CD4-positive, alpha-beta T cell treated with Interferon gamma for 1 hour (primary cell): ENCODE results near the gene PCDHA4.
"Not testable (repeated sequence)": the region's sequence is repeated elsewhere in the genome, so short reads cannot be mapped to it uniquely, and the experiment has no call there.

ENCODE experiments used
- DNase-seq: peaks from one replicate; pipeline ENCODE4 v3.0.0-alpha.2; 2020

The PCDHA4 gene

DNA sequence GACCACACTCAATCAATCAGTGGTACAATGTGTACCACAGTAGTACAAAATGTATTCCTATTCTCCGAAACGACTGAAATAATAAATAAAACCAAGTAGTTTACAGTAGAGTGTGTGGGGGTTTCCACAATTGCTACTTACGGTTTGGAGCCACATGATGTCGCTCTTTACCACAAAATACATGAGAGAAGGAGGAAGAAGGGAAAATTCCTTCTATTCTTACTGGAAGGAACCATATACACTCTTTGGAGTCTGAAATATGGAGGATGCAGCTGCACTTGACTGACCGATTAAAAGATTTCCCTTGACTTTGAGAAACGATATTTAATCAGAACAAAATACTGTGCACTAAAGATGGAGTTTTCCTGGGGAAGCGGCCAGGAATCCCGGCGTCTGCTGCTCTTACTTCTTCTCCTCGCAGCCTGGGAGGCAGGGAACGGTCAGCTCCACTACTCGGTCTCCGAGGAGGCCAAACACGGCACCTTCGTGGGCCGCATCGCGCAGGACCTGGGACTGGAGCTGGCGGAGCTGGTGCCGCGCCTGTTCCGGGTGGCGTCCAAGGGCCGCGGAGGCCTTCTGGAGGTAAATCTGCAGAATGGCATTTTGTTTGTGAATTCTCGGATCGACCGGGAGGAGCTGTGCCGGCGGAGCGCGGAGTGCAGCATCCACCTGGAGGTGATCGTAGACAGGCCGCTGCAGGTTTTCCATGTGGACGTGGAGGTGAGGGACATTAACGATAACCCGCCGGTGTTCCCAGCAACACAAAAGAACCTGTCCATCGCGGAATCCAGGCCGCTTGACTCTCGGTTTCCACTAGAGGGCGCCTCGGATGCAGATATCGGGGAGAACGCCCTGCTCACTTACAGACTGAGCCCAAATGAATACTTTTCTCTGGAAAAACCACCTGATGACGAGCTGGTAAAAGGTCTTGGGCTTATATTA is at the start of gene PCDHA4:
PCDHA4 (plus strand) TSS at position 235 of the 942 bp plus-strand sequence.
- DNase-seq, result no peak

GRCh38 chr5:140764177-140764973 is 42.5 kb upstream of the PCDHA4 start:
- no peak for DNase-seq

DNA sequence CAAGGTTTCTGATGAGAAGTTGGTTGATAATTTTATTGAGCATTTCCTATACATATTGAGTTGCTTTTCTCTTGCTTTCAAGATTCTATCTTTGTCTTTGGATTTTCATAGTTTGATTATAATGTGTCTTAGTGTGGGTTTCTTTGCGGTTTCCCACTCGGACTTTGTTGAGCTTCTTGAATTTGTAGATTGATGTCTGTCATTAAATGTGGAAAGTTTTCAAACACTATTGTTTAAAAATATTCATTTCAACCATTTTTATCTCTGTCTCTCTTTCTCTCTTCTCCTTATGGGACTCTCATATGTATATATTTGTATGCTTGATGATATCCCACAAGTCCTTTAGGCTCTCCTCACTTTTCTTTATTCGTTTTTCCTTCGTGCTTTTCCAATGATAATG is 39.4 kb upstream of the PCDHA4 start:
- DNase-seq, result no peak

DNA sequence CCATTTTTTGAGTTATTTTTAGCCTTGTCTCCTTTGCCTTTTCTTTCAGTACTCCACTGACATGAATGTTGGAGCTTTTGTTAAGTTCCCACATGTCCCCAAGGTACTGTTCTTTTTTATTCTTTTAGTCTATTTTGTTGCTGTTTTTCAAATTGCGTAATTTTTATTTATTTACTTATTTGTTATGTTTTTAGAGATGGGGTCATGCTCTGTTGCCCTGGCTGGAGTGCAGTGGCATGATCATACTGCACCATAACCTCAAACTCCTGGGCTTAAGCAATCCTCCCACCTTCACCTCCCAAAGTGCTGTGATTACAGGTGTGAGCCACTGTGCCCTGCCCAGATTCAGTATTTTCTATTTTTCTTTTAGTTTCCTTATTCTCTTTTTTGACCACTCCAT is 26.4 kb upstream of the PCDHA4 start:
- no peak for DNase-seq

GRCh38 chr5:140785905-140786686 is 20.8 kb upstream of the PCDHA4 start, which contains the start of gene PCDHA1:
TSS of gene PCDHA1 (plus strand) at chr5:140786140.
- DNase-seq, result no peak

DNA sequence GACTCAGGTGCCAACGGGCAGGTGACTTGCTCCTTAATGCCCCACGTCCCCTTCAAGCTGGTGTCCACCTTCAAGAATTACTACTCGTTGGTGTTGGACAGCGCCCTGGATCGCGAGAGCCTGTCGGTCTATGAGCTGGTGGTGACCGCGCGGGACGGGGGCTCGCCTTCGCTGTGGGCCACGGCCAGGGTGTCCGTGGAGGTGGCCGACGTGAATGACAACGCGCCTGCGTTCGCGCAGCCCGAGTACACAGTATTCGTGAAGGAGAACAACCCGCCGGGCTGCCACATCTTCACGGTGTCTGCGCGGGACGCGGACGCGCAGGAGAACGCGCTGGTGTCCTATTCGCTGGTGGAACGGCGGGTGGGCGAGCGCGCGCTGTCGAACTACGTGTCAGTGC is 19.4 kb upstream of the PCDHA4 start:
- DNase-seq, result not testable (repeated sequence)

DNA sequence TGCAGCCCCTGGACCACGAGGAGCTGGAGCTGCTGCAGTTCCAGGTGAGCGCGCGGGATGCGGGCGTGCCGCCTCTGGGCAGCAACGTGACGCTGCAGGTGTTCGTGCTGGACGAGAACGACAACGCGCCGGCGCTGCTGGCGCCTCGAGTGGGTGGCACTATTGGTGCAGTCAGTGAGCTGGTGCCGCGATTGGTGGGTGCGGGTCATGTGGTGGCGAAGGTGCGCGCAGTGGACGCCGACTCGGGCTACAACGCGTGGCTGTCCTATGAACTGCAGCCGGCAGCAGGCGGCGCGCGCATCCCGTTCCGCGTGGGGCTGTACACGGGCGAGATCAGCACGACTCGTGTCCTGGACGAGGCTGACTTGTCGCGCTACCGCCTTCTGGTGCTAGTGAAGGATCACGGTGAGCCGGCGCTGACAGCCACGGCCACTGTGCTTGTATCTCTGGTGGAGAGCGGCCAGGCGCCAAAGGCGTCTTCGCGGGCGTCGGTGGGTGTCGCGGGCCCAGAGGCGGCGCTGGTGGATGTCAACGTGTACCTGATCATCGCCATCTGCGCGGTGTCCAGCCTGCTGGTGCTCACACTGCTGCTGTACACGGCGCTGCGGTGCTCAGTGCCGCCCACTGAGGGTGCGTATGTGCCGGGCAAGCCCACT is 18.9 kb upstream of the PCDHA4 start:
- not testable (repeated sequence) for DNase-seq

GRCh38 chr5:140791089-140791488 is 15.8 kb upstream of the PCDHA4 start:
- DNase-seq, result no peak

GRCh38 chr5:140794595-140795258 is 12.1 kb upstream of the PCDHA4 start, which contains the start of gene PCDHA2:
TSS of gene PCDHA2 (plus strand) at chr5:140794852.
- no peak for DNase-seq

DNA sequence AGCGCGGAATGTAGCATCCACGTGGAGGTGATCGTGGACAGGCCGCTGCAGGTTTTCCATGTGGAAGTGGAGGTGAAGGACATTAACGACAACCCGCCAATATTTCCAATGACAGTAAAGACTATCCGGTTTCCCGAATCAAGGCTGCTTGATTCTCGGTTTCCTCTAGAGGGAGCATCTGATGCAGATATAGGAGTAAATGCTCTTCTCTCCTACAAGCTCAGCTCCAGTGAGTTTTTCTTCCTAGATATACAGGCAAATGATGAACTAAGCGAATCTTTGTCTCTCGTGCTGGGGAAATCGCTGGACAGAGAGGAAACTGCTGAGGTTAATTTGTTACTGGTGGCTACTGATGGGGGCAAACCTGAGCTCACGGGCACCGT is 11.6 kb upstream of the PCDHA4 start:
- no peak for DNase-seq

DNA sequence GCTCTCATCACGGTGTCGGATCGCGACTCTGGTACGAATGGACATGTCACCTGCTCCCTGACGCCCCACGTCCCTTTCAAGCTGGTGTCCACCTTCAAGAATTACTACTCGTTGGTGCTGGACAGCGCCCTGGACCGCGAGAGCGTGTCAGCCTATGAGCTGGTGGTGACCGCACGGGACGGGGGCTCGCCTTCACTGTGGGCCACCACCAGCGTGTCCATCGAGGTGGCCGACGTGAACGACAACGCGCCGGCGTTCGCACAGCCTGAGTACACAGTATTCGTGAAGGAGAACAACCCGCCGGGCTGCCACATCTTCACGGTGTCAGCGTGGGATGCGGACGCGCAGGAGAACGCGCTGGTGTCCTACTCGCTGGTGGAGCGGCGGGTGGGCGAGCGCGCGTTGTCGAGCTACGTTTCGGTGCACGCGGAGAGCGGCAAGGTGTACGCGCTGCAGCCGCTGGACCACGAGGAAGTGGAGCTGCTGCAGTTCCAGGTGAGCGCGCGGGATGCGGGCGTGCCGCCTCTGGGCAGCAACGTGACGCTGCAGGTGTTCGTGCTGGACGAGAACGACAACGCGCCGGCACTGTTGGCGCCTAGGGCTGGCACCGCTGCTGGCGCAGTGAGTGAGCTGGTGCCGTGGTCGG is 10.7 kb upstream of the PCDHA4 start:
- not testable (repeated sequence) for DNase-seq

DNA sequence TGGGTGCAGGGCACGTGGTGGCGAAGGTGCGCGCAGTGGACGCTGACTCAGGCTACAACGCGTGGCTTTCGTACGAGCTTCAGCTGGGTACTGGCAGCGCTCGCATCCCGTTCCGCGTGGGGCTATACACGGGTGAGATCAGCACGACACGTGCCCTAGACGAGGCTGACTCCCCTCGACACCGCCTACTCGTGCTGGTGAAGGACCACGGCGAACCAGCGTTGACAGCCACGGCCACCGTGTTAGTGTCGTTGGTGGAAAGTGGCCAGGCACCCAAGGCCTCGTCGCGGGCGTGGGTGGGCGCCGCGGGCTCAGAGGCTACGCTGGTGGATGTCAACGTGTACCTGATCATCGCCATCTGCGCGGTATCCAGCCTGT is 10.2 kb upstream of the PCDHA4 start:
- DNase-seq, result no peak

GRCh38 chr5:140800816-140801493 is 5.9 kb upstream of the PCDHA4 start, which contains the start of gene PCDHA3:
TSS of gene PCDHA3 (plus strand) at chr5:140801057.
- DNase-seq, result no peak

GRCh38 chr5:140801494-140801841 is 5.4 kb upstream of the PCDHA4 start:
- no peak for DNase-seq

- not testable (repeated sequence) for DNase-seq
Observed at GRCh38 chr5:140802381-140802780, 4.5 kb upstream of the PCDHA4 start.

DNA sequence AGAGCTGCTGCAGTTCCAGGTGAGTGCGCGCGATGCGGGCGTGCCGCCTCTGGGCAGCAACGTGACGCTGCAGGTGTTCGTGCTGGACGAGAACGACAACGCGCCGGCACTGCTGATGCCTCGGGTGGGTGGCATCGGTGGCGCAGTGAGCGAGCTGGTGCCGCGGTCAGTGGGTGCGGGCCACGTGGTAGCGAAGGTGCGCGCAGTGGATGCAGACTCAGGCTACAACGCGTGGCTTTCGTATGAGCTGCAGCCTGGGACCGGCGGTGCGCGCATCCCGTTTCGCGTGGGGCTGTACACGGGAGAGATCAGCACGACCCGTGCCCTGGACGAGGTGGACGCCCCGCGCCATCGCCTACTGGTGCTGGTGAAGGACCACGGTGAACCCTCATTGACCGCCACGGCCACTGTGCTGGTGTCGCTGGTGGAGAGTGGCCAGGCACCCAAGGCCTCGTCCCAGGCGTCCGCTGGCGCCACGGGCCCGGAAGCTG is 4.0 kb upstream of the PCDHA4 start:
- DNase-seq, result no peak

GRCh38 chr5:140808241-140808888 is 1.5 kb downstream of the PCDHA4 start:
- not testable (repeated sequence) for DNase-seq

DNA sequence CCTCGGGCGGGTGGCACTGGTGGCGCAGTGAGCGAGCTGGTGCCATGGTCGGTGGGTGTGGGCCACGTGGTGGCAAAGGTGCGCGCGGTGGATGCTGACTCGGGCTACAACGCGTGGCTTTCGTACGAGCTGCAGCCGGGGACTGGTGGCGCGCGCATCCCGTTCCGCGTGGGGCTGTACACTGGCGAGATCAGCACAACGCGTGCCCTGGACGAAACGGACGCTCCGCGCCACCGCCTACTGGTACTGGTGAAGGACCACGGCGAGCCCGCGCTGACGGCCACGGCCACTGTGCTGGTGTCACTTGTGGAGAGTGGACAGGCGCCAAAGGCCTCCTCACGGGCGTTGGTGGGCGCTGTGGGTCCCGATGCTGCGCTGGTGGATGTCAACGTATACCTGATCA is 2.0 kb downstream of the PCDHA4 start:
- DNase-seq, result no peak

DNA sequence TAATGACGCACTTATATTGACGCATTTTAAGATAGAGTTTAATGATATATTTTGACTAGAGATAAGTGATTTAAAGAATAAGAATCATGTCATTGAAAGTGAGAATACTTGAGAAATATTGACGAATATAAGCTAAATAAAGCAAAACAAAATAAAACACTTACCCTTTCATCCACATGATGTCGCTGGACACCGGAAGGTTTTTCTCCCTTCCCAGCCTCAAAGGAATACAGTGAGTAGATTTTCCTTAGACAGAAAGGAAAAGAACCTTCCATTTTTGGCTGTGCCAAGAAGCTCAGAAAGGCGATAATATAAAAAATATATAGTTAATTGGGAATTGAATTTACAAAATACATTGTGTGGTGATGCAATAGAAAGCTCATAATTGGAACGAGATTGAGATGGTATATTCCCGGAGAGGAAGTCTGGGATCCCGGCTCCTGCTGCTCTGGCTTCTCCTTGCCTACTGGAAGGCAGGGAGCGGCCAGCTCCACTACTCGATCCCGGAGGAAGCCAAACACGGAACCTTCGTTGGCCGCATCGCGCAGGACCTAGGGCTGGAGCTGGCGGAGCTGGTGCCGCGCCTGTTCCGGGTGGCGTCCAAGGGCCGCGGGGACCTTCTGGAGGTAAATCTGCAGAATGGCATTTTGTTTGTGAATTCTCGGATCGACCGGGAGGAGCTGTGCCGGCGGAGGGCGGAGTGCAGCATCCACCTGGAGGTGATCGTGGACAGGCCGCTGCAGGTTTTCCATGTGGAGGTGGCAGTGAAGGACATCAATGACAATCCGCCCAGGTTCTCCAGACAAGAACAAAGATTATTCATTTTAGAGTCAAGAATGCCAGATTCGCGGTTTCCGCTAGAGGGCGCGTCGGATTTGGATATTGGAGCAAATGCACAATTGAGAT is 14.8 kb downstream of the PCDHA4 start, which contains the start of gene PCDHA5:
PCDHA5 (plus strand) TSS at position 239 of the 906 bp plus-strand sequence.
- DNase-seq, result no peak
